HuH-7.5 (cell line): ENCODE measurements around the gene TMEM200B.
"Not testable (repeated sequence)": the region's sequence is repeated elsewhere in the genome, so short reads cannot be mapped to it uniquely, and the experiment has no call there.

ENCODE experiments used
- DNase-seq: peaks from one replicate; pipeline ENCODE4 v3.0.0; 2011; ENCODE audit warnings: low spot score

TMEM200B gene

DNA sequence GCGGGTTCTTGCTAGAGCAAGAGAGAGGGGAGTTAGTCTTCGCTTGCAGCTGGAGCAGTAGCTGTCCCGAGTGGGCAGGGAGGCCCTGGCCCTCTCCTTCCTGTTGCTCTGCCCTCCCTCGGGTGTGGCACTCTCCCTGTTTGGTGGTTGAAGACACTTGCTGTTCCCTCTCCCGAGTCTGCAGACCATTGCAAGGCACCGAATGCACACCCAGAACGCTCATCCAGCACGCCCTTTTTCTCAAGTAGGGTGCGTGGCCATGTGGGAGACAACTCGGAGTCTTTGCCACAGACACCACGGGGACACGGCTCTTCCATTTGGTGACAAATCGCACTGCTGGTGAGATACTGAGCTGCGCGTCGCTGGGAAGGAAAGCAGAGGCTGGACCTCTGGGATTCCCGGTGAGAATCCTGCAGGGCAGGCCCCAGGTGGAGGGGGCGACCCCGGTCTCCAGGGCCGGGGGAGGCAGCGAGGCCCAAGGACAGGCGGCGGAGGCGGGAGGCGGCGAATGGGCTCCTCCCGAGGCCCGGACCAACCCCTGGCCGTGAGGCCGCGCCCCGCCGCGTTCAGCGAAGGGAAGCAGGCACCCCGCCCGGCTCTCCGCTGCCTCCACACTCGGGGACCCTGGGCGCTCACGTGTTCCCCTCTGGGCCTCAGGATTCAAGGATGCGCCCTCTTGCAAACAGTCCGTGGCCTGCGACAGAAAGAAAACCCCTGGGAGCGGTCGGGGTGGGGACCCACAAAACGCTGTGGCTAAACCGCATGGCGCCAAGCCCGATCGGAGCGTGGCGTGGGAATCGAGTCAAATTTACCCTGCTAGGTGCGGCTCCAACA is 10.4 kb upstream of the TMEM200B start:
- no peak for DNase-seq

DNA sequence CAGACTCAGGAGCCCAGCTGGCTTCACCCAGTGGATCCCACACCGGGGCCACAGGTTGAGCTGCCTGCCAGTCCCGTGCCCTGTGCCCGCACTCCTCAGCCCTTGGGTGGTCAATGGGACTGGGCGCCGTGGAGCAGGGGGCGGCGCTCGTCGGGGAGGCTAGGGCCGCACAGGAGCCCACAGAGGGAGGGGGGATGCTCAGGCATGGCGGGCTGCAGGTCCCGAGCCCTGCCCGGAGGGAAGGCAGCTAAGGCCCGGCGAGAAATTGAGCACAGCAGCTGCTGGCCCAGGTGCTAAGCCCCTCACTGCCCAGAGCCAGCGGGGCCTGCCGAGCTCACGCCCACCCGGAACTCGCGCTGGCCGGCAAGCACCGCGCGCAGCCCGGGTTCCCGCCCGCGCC is 7.4 kb upstream of the TMEM200B start:
- not testable (repeated sequence) for DNase-seq

- no peak for DNase-seq
Observed at GRCh38 chr1:29129916-29130315, 6.2 kb upstream of the TMEM200B start.

GRCh38 chr1:29128739-29129138 is 5.0 kb upstream of the TMEM200B start:
- DNase-seq: no peak

GRCh38 chr1:29126198-29126597 is 2.5 kb upstream of the TMEM200B start:
- no peak for DNase-seq

DNA sequence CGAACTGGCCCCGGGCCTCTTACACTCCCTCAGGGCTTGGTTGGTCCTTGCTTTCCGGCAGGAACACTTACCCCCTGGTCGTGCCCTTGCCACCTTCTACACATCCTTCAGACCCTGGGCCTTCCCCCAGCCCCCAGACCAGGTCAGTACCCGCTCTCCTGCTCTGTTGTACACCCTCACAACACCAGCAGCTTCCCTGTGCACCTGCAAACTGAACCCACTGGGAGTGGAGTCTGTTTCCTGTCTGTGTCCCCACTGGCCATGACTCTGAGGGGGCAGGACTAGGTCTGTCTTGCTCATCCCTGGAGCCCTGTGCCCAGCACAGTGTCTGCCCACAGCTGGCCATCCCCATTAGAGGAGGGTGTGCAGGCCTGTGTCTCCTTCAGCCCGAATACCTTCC is 2.1 kb upstream of the TMEM200B start:
- DNase-seq: no peak

- no peak for DNase-seq
Observed at GRCh38 chr1:29125237-29125641, 1.5 kb upstream of the TMEM200B start.

DNA sequence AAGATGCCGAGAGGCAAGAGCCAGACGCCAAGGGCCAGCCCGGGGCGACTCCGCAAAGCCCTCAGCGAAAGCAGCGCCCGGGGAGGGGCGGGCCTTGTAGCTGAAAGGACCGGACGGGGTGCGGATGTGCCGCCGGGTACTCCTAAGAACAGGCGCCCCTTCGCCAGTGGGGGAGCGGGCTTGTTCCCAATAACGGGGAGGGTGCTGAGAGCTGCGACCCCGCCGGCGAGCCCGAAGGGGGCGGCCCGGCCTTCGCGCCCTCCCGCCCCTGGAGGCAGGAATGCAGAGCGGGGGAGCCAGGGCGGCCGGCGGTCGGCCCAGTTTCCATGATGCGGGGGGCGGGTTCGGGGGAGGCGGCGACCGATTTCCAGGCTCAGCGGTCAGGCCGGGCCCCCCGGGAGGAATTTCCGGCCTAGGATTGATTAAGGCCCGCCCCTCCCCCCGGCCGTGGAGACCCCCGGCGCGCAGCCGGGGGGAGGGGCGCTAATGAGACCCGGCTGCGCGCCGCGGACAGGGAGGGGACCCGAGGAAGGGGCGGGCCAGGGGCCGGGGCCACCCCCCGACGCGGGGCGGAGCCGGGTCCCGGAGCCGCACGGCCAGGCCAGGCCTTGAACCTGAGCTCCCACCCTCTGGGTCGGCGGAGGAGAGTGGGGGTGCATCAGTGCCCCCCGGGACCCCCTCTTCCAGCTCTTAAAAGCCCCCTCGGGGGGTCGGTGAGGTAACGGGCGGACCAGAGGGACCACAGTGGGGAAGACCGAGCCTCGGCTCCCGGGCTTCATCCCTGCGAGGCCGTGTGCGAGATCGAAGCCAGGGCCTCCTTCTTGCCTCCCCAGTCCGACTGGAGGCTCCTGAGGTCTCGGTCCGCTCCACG is 898 bp upstream of the TMEM200B start:
- DNase-seq: peak; percentile 95

DNA sequence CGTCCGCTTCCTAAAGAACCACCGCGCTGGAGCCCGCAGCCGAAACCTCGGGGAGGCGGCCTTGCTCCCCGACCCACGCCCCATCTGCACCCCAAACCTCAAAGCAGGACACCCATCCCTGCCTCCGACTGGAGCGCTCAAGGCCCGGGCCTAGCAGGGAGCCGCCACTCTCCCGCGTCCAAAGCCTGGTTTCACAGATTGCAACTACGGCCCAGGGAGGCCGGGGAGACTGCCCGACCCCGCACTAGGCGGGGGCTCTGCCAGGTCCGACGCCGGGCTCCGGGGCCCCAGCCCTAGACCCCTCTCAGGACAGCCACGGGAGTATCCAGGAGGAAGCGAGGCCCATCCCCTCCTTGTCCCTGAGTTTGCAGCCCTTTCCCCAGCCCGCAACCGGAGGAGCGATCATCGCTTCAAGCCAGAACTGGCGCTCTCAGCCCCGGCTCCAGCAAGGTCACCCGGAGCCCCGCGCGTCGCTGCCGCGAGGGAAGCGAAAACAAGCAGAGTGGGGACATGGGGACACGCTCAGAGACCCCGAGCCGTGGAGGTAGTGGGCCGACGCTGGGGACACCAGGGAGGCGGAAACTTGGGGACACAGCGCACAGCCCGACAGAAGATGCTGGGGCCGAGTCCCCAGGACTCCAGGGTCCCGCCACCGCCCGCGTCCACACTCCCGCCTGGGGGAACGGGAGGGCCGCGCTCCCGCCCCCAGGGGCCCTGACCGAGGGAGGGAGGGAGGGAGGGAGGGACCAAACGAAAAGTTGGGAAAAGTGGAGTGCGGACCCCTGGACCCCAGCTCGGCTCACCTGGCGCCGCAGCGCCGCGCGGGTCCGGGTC is 433 bp downstream of the TMEM200B start:
- DNase-seq: no peak

DNA sequence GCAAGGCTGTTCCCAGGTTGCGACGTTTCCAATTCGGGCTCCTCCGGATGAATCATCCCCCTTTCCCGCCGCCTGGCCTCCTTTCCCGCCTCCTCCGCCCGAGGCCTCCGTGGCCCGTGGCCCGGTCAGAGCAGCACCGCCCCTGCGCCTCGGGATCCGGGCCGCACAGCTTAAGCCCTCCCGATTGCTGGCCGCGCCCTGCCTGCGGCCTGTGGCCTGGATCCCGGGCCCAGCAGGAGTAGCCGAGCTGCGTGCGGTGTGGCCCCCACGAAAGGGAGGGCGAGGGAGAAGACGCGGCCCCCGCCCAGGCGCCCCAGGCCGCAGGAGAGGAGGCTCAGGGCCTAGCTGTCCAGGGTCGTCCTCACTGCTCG is 1.0 kb downstream of the TMEM200B start:
- peak; percentile 71 for DNase-seq

GRCh38 chr1:29121936-29122681 is 1.6 kb downstream of the TMEM200B start:
- peak; percentile 42 for DNase-seq

DNA sequence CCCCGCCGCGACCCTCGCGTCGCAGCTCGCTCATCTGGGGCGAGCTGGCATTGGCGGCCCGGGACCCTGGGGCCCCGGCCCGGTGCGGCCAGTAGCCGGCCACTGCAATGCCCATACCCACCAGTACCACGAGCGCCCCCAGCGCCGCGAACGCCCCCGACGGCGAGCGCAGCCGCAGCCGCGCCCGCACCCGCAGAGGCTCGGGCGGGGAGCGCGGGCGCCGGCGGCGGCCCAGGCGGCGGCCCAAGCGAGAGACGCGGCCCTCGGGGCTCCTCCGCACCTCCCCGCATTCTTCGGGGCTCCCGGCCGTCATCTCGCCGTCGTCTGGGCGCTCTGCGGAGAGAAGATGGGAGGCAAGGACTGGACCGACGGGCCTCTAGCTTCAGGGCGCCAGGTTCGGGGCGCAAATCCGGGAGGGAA is 2.2 kb downstream of the TMEM200B start:
- no peak for DNase-seq

GRCh38 chr1:29120947-29121485 is 2.7 kb downstream of the TMEM200B start:
- peak; percentile 83 for DNase-seq

GRCh38 chr1:29120367-29120766 is 3.3 kb downstream of the TMEM200B start:
- DNase-seq: no peak

GRCh38 chr1:29119121-29119929 is 4.4 kb downstream of the TMEM200B start:
- no peak for DNase-seq

- no peak for DNase-seq
Observed at GRCh38 chr1:29117381-29117780, 6.3 kb downstream of the TMEM200B start.

DNA sequence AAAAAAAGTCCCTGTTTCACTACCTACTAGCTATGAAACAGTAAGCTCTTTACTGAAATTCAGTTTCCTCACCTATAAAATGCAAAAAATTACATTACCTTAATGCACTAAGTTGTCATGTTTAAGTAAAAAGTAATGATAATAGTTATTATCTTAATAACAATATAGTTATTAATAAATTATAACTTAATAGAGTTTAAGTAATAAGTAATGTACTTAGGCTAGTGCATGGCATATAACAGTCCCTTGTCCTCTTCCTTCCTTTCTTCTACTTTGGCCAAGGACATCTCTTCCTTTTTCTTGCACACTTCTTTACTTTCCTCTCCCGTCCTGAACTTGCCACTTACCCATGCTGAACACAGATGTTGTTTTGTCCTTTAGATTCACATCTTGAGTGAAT is 9.0 kb downstream of the TMEM200B start:
- DNase-seq: no peak

DNA sequence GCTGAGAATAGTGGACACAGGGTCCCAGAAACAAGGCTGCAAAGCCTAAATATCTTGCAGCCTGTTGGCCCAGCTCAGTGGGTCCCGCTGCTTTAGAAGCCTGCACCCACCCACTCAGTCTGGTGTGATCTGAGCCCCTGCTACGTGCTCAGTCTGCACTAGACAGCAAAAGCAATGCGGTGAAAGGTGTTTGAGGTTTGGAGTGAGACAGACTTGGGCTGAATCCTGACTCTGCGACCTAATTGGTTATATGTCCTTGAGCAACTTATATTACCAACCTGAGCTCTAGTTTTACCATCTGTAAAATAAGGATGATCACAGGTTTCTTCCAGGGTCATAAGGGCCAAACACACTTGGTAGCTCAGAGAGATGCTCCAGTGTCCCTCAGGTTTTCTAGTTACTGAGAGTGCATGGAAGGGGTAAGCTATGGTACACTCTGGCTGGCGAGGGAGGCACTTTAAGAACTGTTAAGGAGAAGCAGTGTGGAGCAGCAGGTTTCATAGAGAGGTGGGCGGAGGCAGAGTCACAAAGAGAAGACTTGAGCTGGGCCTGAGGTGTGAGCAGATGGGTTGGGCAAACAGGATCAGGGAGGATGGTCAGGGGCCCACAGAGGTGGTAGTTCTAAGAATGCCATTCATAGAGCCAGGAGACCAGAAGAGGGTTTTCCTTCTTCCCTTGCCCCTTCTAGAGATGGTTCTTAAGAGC is 10.1 kb downstream of the TMEM200B start:
- no peak for DNase-seq

DNA sequence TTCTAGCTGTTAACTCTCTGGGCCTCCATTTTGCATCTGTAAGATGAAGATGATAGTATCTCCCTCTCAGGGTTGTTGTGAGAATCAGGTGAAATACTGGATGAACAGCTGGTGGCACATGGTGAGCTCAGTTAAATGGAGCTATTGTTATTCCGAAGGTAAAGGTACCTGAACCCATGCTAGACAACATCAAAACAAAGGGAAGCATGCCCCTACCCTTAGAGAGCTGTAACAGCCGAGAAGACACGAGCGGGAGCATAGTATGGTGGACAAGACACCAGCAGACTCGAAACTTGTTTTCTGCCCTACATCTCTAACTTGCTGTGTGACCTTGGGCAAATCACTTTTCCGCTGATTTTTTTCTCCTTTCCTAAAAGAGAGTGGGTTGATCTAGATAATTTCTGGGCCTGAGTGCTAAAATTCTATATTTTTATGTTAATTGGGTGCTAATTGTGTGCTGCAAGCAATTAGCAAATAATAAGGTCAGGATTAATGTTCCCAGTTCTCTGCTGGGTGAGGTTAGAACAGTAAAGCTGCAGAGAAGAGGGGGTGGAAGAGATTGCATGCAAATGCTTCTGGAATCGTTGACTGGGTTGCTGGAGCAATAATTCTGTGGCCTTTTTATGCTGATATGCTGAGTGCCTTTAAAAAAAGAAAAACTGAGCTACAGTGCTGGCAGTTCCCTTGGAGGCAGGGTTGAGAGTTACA is 10.8 kb downstream of the TMEM200B start:
- DNase-seq: no peak
